Endometrial microvascular endothelial cells (primary cell): Measurements from ENCODE around the gene BABAM2. TPM values are rescaled to one million over a fixed set of nuclear protein-coding genes. Genes with fewer than 3 reads are reported as not detected.
"Not testable (repeated sequence)": the region's sequence is repeated elsewhere in the genome, so short reads cannot be mapped to it uniquely, and the experiment has no call there.

ENCODE experiments used
- in situ Hi-C: cut with HindIII; loops from 2 replicates; pipeline ENCODE4 v1.10.0; 2017; ENCODE audit warnings: low sequenced_read_pairs, low pct_unique_long_range_greater_than_20kb; ENCODE audit errors: inconsistent ontology term
- total RNA-seq: library from RNA; depleted of rRNA; stranded (reverse); fragments of >200 nt; gene quantifications from one replicate; pipeline ENCODE4 v1.2.3, GENCODE V29; 2015; ENCODE audit errors: inconsistent ontology term

The BABAM2 gene
- total RNA-seq, 1 donor from 2014 or later, result 24.8 TPM

GRCh38 chr2:28232295-28232694 is 341.8 kb downstream of the BABAM2 start:
- in situ Hi-C loops, result no loop called here

DNA sequence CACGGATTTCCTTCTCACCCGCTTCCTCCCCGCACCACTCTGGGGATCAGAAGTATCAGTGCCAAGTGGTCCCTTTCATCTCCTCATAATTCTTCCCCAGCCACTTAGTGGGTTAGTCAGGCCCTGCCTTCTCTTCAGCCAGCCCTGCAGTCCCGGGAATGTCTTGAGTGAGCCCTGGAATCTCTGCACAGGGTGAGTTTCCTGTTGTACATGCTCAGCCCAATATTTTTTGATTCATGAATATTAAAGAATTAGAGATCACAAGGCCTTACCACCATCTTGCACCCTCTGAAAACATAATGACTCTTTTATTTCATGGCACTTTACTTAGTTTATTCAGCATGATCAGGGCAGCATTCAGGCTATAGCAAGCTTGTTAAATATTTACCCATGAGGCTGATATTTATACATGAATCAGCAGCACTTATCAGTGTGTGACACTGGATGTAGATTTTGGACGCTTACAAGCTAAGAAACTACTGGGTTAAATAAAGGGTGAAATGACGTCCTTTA is 342.7 kb downstream of the BABAM2 start:
- in situ Hi-C loops, result no loop called here

- in situ Hi-C loops, result no loop called here
Measured at GRCh38 chr2:28234807-28235206, 344.3 kb downstream of the BABAM2 start.

DNA sequence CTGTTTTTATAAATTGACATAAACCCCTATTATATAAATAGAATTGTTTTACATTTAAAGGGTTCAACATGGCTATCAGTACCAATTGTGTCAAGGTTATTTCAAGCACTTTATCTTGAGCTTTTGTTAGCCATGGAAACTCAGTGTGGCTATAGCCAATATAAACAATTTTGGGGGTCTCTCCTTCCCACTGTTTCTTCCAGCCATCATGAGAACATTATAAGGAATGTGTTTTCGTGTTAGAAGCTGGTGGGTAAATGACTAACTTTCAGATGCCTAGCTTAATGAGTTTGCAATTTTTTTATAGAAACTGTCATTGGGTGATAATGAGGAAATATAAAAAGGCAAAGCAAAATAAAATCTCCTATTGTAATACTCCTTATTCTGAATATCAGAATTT is 348.7 kb downstream of the BABAM2 start:
- in situ Hi-C loops, result no loop called here

DNA sequence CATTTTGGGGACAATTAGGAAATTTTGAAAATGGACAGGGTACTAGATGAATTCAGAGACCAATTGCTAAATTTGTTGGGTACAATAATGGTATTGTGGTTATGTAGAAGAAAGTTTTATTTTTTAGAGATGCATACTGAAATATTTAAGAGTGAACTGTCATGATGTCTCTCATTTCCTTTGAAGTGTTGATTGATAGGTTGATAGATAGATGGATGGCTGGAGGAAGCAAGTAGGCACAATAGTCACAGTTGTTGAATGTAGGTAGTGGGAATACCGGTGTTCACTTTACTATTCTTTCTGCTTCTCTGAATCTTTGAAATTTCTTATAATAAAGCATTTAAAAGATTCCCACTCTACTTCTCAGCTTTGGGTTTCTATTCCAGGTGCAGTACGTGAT is 350.4 kb downstream of the BABAM2 start:
- in situ Hi-C loops, result no loop called here

DNA sequence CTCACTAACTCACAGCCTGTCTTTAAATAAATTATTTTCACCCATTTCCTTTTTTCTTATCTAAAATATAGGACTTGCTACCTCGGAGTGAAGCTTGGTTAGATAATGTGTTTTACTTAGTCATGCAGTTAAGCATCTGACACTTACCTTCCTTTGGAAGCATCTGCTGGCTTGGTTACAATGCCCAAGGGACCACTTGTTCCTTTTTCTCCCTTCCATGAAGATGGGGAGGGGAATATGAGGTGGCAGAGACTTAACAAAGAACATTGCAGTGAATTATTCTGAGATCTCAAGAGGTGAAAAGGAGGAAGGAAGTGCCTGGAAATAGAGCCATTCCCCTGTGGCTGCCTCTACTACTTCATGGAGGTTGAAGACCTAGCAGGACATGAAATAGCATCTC is 356.8 kb downstream of the BABAM2 start:
- in situ Hi-C loops, result no loop called here

DNA sequence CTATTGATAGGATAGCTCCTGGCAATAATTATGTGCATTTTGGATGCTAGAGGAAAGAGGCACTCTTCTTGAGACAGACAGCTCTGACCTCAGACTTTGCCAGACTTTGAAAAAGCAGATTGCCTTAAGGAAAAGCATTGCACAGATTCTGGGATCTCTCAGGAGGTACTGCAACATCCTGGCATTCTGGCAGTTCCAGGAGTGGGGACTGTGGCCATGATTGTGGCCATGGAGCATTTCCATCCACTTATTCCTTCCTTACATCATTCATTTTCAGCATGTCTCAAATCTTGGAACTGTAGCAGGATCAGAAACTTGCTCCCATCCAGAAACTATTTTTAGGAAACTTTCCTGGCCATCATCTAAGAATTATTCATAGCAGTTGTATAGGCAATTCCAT is 357.2 kb downstream of the BABAM2 start:
- in situ Hi-C loops, result no loop called here

GRCh38 chr2:28248511-28248910 is 358.0 kb downstream of the BABAM2 start:
- in situ Hi-C loops, result no loop called here

DNA sequence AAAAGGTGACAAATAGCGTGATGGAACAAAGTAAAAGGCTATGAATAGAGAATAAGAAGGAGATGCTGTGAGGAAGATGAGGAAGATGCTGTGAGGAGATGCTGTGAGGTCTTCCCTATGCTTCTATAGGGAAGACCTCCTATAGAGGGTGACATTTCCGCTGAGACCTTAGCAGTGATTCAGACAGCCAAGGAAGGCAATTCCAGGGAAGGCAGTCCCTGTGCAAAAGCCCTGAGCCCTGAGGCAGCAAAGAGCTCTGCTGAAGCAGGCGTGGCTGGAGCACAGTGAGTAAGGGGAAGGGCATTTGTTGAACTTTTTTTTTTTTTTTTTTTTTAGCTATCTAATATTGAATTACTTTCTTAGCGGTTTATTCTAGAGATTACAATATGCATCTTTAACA is 359.5 kb downstream of the BABAM2 start:
- in situ Hi-C loops, result no loop called here

- in situ Hi-C loops, result no loop called here
Measured at GRCh38 chr2:28251337-28251736, 360.8 kb downstream of the BABAM2 start.

DNA sequence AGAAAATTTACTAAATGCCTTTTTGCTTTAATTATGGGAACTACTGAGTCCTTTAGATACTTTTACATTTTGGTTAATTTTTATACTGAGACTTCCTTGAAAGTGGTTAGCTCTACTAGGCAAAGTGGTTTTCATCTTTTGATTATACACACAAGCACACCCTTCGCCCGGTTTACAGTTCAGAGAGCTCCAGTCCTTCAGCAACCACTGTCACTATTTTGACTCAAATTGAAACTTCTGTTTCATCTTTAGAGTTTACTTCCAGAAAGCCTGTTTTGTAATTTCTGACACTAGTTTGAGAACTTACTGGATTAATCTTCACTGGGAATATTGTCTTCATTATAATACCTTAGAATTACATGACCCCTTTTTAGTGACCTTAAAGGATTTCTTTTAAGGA is 361.8 kb downstream of the BABAM2 start:
- in situ Hi-C loops, result no loop called here

DNA sequence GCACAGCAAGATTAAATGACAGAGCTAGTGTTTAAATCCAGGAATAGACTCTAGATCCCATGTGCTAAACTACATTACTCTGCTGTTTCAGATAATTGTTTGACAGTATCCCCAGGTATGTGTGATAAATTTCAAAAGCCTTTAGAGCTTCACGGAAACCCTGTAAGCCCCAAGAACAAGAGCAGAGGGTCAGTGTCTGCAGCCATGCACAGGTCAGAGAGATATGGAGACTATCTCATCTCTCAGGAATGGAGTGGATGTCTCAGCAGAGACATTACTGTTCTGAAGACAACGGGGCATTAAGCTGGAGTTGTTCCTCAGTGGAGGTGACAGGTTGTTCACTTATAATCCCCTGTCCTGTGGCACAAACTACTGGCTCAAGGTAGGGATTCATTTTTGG is 363.0 kb downstream of the BABAM2 start:
- in situ Hi-C loops, result no loop called here

GRCh38 chr2:28255231-28255630 is 364.7 kb downstream of the BABAM2 start:
- in situ Hi-C loops, result not testable (repeated sequence)

GRCh38 chr2:28257182-28257581 is 366.7 kb downstream of the BABAM2 start:
- in situ Hi-C loops, result no loop called here

GRCh38 chr2:28259226-28259625 is 368.7 kb downstream of the BABAM2 start:
- in situ Hi-C loops, result not testable (repeated sequence)

DNA sequence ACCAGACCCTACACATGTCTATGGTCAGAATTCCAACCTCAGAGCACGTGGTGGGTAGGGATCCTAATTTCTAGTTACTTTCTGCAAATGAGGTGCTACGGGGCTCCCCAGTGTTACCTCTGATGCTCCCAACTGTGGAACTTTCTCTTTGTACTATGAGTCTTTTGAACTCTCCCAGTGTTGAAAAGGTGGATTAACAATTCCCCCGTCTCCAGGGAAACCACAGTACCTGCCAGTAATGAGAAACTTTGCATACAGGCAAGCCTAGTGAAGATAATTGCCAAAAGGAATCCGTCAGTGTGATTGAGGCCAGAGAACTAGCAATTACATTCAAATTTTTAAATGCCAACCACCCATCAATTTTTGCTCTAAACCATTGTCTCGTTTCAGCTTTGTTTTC is 373.2 kb downstream of the BABAM2 start:
- in situ Hi-C loops, result no loop called here

DNA sequence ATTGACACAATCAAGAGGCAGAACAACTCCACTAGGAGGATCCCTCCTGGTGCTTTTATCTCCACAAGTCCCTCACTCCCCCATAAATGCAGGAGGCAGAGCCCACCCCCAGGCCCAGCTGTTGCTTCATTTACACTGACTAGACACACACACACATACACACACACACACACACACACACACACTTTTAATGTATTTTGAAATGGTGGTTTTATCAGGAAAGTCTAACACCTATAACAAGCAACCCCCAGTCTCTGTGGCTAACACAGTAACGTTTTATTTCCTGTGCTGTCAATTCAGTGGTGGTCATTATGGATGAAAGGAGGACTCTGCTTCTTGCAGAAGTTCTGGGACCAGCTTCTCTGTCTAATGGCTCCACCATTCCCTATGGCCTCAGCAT is 376.8 kb downstream of the BABAM2 start:
- in situ Hi-C loops, result no loop called here

- in situ Hi-C loops, result no loop called here
Measured at GRCh38 chr2:28268386-28268785, 377.9 kb downstream of the BABAM2 start.

DNA sequence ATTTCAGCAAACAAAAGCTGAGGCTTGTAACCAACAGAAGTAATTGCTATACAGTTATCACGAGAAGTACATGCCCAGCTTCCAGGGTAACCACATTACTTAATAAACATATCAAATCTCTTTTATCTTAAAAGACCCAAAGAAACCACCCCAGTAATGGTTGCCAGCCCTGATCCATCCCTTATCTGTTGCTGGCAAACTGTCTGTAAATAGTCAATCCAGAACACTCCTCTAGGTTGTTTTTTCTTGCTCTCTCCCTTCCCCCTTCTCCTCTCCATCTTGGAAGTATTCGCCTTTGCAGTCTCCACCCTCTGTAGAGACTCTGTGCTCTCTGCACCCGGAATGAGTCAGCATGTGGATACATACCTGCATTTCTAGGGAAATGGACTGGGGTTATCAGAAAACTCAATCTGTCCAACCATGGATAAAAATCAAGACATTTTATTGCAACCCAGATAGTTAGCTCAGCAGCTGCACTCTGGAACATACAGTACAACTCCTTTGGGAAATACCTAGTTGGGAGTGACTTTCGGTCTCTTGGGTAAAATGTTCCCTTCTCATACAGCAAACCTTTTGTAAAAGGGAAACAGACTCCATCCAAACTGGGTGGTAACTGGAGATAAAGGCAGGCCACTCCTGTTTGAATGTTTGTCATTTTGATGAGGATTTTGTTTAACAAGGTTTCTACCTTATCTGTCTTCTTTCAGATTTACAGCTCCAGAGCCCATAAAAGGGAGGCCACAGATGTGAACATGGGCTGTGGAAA is 378.7 kb downstream of the BABAM2 start:
- in situ Hi-C loops, result no loop called here

DNA sequence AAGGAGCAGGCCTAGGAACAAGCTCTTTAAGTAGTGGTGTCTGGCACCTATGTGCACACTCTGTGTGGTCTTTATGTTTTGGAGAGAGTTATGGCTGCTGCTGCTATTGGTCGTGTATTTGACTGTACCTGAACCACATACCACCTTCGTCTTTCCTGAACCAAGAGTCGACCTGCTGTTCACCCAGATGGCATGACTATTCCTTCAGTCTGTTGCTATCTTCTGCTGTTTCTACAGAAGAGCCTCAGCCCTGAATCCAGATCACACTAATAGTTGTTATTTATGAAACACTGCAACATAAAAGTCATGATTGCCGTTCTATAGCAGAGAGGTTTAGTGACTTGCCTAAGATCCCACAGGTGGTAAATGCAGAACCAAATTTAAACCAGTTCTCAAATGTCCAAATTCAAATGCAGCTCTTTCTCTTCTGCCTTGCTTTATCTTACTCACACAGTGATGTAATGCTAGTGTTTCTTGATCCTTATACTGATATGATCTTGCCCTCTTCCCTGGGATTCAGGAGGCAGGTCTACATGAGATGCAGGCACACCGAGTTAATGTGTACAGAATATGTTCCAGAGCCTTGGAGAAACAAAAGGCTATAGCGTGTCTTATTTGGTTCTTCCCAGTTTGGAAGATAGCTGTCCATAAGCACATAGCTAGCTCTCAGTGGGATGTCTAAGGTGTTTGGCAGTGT is 380.1 kb downstream of the BABAM2 start:
- in situ Hi-C loops, result no loop called here
